SJSA1 (cell line): ENCODE data around the gene RGS18. TPM values are rescaled to one million over a fixed set of nuclear protein-coding genes. Genes with fewer than 3 reads are reported as not detected.
"Not testable (repeated sequence)": the region's sequence is repeated elsewhere in the genome, so short reads cannot be mapped to it uniquely, and the experiment has no call there.

Experiments used
- DNase-seq, 2 experiments: peaks; one replicate each; pipeline ENCODE4 v3.0.0-alpha.2; 2015 to 2020; ENCODE audit warnings: low spot score in 2 of 2, low read depth in 1 of 2
- H3K27ac ChIP-seq: fragments of 250-450 bp; sonication (Bioruptor Pico); 2 replicates; pipeline ENCODE4 v1.5.1; 2020; ENCODE audit warnings: mild to moderate bottlenecking, moderate library complexity
- H3K27me3 ChIP-seq: fragments of 250-450 bp; sonication (Bioruptor Pico); replicated peaks from 2 replicates; pipeline ENCODE4 v1.5.1; 2020; ENCODE audit warnings: mild to moderate bottlenecking, moderate library complexity
- H3K36me3 ChIP-seq: fragments of 250-450 bp; sonication (Bioruptor Pico); 2 replicates; pipeline ENCODE4 v1.5.1; 2020; ENCODE audit warnings: mild to moderate bottlenecking
- H3K4me1 ChIP-seq: fragments of 250-450 bp; sonication (Bioruptor Pico); replicated peaks from 2 replicates; pipeline ENCODE4 v1.6.1; 2021; ENCODE audit warnings: mild to moderate bottlenecking
- H3K4me3 ChIP-seq: fragments of 250-450 bp; sonication (Bioruptor Pico); 2 replicates; pipeline ENCODE4 v1.5.1; 2020; ENCODE audit warnings: mild to moderate bottlenecking
- H3K9me3 ChIP-seq: fragments of 250-450 bp; sonication (Bioruptor Pico); replicated peaks from 2 replicates; pipeline ENCODE4 v1.5.1; 2020; ENCODE audit warnings: mild to moderate bottlenecking
- total RNA-seq: library from RNA; depleted of rRNA; stranded (reverse); fragments of >200 nt; shearing (Covaris generic); gene quantifications from 2 replicates; pipeline ENCODE4 v1.2.3, GENCODE V29; 2014

Gene RGS18
- total RNA-seq, 1 experiment from 2014 or later, result not detected

DNA sequence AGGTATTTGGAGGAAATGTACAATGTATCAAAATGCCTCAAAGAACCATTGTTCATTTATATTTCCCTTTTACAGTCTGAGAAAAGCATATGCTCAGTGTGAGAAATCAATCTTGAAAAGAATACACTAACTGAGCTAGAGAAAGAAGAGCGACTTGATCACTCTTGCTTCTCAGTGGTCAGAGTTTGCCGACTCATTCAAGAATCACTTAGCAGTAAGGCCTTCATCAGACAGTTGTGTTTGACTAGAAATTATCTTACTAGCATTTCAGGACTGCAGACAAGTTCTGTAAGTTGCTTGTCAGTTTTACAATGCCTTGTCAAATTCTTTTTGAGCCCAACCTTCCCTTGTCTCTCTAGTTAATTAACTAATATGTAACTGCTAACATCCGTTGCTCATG is 12.9 kb downstream of the RGS18 start:
- Histone ChIP-seq H3K27ac (no peak overlapping the region), H3K9me3 (no peaks in the 10 kb centered on the region), H3K36me3 (no peaks in the 10 kb centered on the region), H3K27me3 (no peaks in the 10 kb centered on the region), H3K4me1 (no peaks in the 10 kb centered on the region), H3K4me3 (no peak overlapping the region)
- no peak for DNase-seq

GRCh38 chr1:192175971-192176370 is 17.7 kb downstream of the RGS18 start:
- Histone ChIP-seq H3K27me3 (no peaks in the 10 kb centered on the region), H3K27ac (no peak overlapping the region), H3K36me3 (no peaks in the 10 kb centered on the region), H3K9me3 (no peaks in the 10 kb centered on the region), H3K4me3 (no peak overlapping the region), H3K4me1 (no peaks in the 10 kb centered on the region)
- no peak for DNase-seq

- H3K27ac ChIP-seq, result no peak overlapping the region
- no peaks in the 10 kb centered on the region for H3K9me3 ChIP-seq
- no peaks in the 10 kb centered on the region for H3K36me3 ChIP-seq
- H3K4me1 ChIP-seq, result no peaks in the 10 kb centered on the region
- H3K27me3 ChIP-seq, result no peaks in the 10 kb centered on the region
- DNase-seq, result no peak
- no peak overlapping the region for H3K4me3 ChIP-seq
These were observed 25.5 kb downstream of the RGS18 start for GRCh38 chr1:192183788-192184187.

GRCh38 chr1:192186197-192186596 is 27.9 kb downstream of the RGS18 start:
- Histone ChIP-seq H3K27me3 (no peaks in the 10 kb centered on the region), H3K36me3 (no peaks in the 10 kb centered on the region), H3K27ac (no peak overlapping the region), H3K9me3 (no peaks in the 10 kb centered on the region), H3K4me1 (no peaks in the 10 kb centered on the region), H3K4me3 (no peak overlapping the region)
- no peak for DNase-seq

GRCh38 chr1:192190066-192190465 is 31.8 kb downstream of the RGS18 start:
- Histone ChIP-seq H3K27ac (no peak overlapping the region), H3K4me1 (no peaks in the 10 kb centered on the region), H3K27me3 (no peaks in the 10 kb centered on the region)

DNA sequence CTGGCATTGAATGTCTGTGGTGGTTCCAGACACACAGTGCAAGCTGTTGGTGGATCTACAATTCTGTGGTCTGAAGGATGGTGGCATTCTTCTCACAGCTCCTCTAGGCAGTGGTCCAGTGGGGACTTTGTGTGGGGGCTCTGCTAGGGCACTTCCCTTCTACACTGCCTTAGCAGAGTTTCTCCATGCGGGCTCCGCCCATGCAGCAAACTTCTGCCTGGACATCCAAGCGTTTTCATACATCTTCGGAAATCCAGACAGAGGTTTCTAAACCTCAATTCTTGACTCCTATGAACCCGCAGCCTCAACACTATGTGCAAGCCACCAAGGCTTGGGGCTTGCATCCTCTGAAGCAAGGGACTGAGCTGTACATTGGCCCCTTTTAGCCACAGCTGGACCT is 43.0 kb downstream of the RGS18 start:
- DNase-seq, result no peak
- Histone ChIP-seq H3K9me3 (peaks cover 3% of the 10 kb centered on the region; the same call in 1 of the 2 replicates), H3K27me3 (no peaks in the 10 kb centered on the region), H3K27ac (no peak overlapping the region), H3K4me3 (no peak overlapping the region), H3K36me3 (no peaks in the 10 kb centered on the region), H3K4me1 (no peaks in the 10 kb centered on the region)

More at GRCh38 chr1:192190066-192190465, 31.8 kb downstream of the RGS18 start:
- Histone ChIP-seq H3K36me3 (no peaks in the 10 kb centered on the region), H3K9me3 (no peaks in the 10 kb centered on the region), H3K4me3 (no peak overlapping the region)
- DNase-seq, result no peak

- no peak overlapping the region for H3K4me3 ChIP-seq
- no peak for DNase-seq
- H3K36me3 ChIP-seq, result no peaks in the 10 kb centered on the region
- H3K9me3 ChIP-seq, result no peaks in the 10 kb centered on the region
- H3K27ac ChIP-seq, result no peak overlapping the region
- H3K27me3 ChIP-seq, result no peaks in the 10 kb centered on the region
- no peaks in the 10 kb centered on the region for H3K4me1 ChIP-seq
These were observed 66.1 kb downstream of the RGS18 start for GRCh38 chr1:192224396-192224795.

DNA sequence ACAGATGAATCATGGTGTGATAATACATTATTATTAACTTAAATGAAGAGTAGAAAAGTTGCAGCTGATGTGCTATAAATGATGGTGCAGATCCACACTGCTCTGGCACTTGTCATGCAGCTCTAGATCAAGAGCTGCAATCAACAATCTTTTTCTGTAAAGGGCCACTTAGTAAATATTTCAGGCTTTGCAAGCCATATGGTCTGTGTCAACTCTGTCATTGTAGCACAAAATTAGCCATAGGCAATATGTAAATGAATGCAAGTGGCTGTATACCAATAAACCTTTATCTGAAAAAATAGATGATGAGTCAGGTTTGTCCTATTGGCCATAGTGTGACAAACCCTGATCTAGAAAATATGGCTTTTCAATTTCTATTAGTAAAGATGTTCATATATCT is 66.6 kb downstream of the RGS18 start:
- no peaks in the 10 kb centered on the region for H3K4me1 ChIP-seq

DNA sequence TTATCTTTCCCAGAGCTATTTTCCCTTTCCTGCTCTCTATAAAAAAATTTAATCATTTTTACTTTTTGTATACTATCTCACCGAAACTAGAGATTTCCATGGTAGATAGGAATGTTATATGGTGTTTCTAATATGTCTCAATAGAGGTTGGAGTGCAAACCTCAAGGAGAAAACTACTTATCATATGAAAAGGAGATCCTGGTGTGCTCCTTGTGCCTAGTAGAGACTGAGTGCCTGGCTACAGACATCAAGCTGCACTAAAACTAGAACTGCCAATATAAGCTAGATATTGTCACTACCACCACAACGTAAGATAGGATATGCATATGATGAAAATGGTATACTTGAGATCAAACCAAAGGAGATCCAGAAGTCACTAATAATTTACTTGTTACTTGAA is 67.0 kb downstream of the RGS18 start:
- no peak overlapping the region for H3K27ac ChIP-seq
- no peak overlapping the region for H3K4me3 ChIP-seq
- H3K36me3 ChIP-seq, result no peaks in the 10 kb centered on the region
- no peak for DNase-seq
- no peaks in the 10 kb centered on the region for H3K27me3 ChIP-seq
- no peaks in the 10 kb centered on the region for H3K4me1 ChIP-seq
- no peaks in the 10 kb centered on the region for H3K9me3 ChIP-seq

More for the DNA sequence above, 66.6 kb downstream of the RGS18 start:
- DNase-seq, result no peak
- H3K9me3 ChIP-seq, result no peaks in the 10 kb centered on the region
- H3K4me3 ChIP-seq, result no peak overlapping the region
- H3K36me3 ChIP-seq, result no peaks in the 10 kb centered on the region
- H3K27me3 ChIP-seq, result no peaks in the 10 kb centered on the region
- no peak overlapping the region for H3K27ac ChIP-seq

- Histone ChIP-seq H3K4me1 (no peaks in the 10 kb centered on the region), H3K4me3 (no peak overlapping the region), H3K27ac (no peak overlapping the region), H3K9me3 (no peaks in the 10 kb centered on the region), H3K27me3 (no peaks in the 10 kb centered on the region), H3K36me3 (no peaks in the 10 kb centered on the region)
- DNase-seq, result no peak
These were observed 67.4 kb downstream of the RGS18 start for GRCh38 chr1:192225703-192226102.

DNA sequence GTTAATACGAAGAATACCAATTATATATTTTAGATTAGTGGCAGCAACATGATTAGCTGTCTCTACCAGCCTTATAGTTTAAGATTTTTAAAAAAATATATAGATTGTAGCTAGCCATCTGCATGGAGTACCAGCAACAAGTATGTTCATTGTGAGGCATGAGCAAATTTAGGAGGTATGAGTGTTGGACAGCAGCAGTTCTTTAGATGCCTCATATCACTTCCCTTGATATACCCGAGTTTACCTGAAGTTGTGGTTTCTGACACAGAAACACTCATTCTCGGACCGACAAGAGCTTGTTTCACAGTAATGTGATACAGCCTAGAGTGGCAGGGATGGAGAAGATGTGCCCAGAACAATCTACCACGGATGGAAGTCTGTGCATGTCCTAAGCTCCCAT is 69.1 kb downstream of the RGS18 start:
- Histone ChIP-seq H3K4me3 (no peak overlapping the region), H3K9me3 (no peaks in the 10 kb centered on the region)

GRCh38 chr1:192227980-192228379 is 69.7 kb downstream of the RGS18 start:
- not testable (repeated sequence) for H3K36me3 ChIP-seq

More for the DNA sequence above, 69.1 kb downstream of the RGS18 start:
- H3K4me1 ChIP-seq, result no peaks in the 10 kb centered on the region
- no peak overlapping the region for H3K27ac ChIP-seq
- no peaks in the 10 kb centered on the region for H3K36me3 ChIP-seq
- DNase-seq, result no peak
- no peaks in the 10 kb centered on the region for H3K27me3 ChIP-seq

GRCh38 chr1:192232817-192233417 is 74.7 kb downstream of the RGS18 start:
- Histone ChIP-seq H3K36me3 (no peaks in the 10 kb centered on the region), H3K4me3 (no peak overlapping the region), H3K4me1 (no peaks in the 10 kb centered on the region), H3K9me3 (no peaks in the 10 kb centered on the region), H3K27me3 (no peaks in the 10 kb centered on the region), H3K27ac (no peak overlapping the region)
- no peak for DNase-seq

More at GRCh38 chr1:192227980-192228379, 69.7 kb downstream of the RGS18 start:
- H3K9me3 ChIP-seq, H3K27ac ChIP-seq, DNase-seq, H3K4me3 ChIP-seq, H3K27me3 ChIP-seq, H3K4me1 ChIP-seq: not testable (repeated sequence)

DNA sequence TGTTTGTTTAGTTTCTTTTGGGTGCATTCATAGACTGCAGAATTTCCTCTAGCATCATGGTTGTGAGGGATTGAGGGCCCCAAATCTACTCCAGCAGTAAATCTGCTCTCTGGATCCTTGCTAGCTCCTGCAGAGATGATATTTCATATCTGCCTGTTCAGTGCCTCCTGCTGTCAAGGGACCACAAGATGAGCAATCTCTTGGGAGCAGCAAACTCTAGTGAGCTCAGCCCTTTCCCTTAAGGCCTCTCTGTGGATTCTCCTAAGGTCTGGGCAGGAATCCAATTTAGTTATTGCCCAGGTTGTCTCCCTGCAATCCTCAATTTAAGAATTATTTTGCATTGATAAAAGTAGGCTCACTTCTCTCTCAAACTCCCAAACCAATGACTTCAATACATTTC is 76.9 kb downstream of the RGS18 start:
- Histone ChIP-seq H3K9me3 (peaks cover 3% of the 10 kb centered on the region; the same call in 1 of the 2 replicates), H3K36me3 (no peaks in the 10 kb centered on the region), H3K27ac (no peak overlapping the region), H3K4me3 (no peak overlapping the region), H3K4me1 (no peaks in the 10 kb centered on the region), H3K27me3 (no peaks in the 10 kb centered on the region)
- DNase-seq, result no peak
